H9 (cell line): ENCODE measurements around the gene ANO2. TPM values are rescaled to one million over a fixed set of nuclear protein-coding genes. Genes with fewer than 3 reads are reported as not detected.

Experiments
- DNase-seq: peaks from one replicate; pipeline ENCODE4 v3.0.0-alpha.2; 2017
- H2AFZ ChIP-seq: one replicate; pipeline ENCODE4 v1.6.1; 2013; ENCODE audit warnings: mild to moderate bottlenecking, low read length, control low read depth, moderate library complexity
- H2AK5ac ChIP-seq: 2 replicates; pipeline ENCODE4 v1.6.1; 2013; ENCODE audit warnings: low read length, control low read depth, mixed read lengths; ENCODE audit not compliant: insufficient read length
- H2BK120ac ChIP-seq: one replicate; pipeline ENCODE4 v1.6.1; 2013; ENCODE audit warnings: low read depth, mild to moderate bottlenecking, low read length, control low read depth, inconsistent platforms; ENCODE audit not compliant: poor library complexity, severe bottlenecking
- H2BK12ac ChIP-seq: 2 replicates; pipeline ENCODE4 v1.6.1; 2013; ENCODE audit warnings: low read length, control low read depth, mixed read lengths, low read depth; ENCODE audit not compliant: insufficient read length
- H2BK15ac ChIP-seq: 2 replicates; pipeline ENCODE4 v1.6.1; 2013; ENCODE audit warnings: low read depth, low read length, control low read depth
- H2BK20ac ChIP-seq: one replicate; pipeline ENCODE4 v1.6.1; 2013; ENCODE audit warnings: low read depth, mild to moderate bottlenecking, low read length, control low read depth, inconsistent platforms; ENCODE audit not compliant: poor library complexity, severe bottlenecking
- H2BK5ac ChIP-seq: 2 replicates; pipeline ENCODE4 v1.6.1; 2013; ENCODE audit warnings: low read length, control low read depth, mixed read lengths; ENCODE audit not compliant: insufficient read length
- H3K14ac ChIP-seq: 2 replicates; pipeline ENCODE4 v1.6.1; 2013; ENCODE audit warnings: low read length, control low read depth; ENCODE audit not compliant: insufficient read depth
- H3K18ac ChIP-seq: 2 replicates; pipeline ENCODE4 v1.6.1; 2013; ENCODE audit warnings: low read depth, mild to moderate bottlenecking, mixed read lengths, low read length, control low read depth; ENCODE audit not compliant: insufficient read length
- H3K23ac ChIP-seq: 2 replicates; pipeline ENCODE4 v1.6.1; 2013; ENCODE audit warnings: low read length, control low read depth, mixed read lengths, low read depth; ENCODE audit not compliant: insufficient read length
- H3K23me2 ChIP-seq: 2 replicates; pipeline ENCODE4 v1.6.1; 2013; ENCODE audit warnings: low read depth, mild to moderate bottlenecking, mixed read lengths, low read length, control low read depth; ENCODE audit not compliant: insufficient read length, poor library complexity, severe bottlenecking
- H3K27ac ChIP-seq: 2 replicates; pipeline ENCODE4 v1.5.1; 2013; ENCODE audit warnings: low read length, control low read depth, mixed read lengths, low read depth; ENCODE audit not compliant: insufficient read length
- H3K27me3 ChIP-seq: 2 replicates; pipeline ENCODE4 v1.6.1; 2013; ENCODE audit warnings: low read length, control low read depth, inconsistent platforms; ENCODE audit not compliant: insufficient read depth
- H3K4ac ChIP-seq: 2 replicates; pipeline ENCODE4 v1.6.1; 2013; ENCODE audit warnings: low read depth, mild to moderate bottlenecking, control low read depth, inconsistent platforms, low read length, moderate library complexity
- H3K4me1 ChIP-seq: 2 replicates; pipeline ENCODE4 v1.6.1; 2013; ENCODE audit warnings: low read length, control low read depth, inconsistent platforms; ENCODE audit not compliant: insufficient read depth
- H3K4me2 ChIP-seq: 2 replicates; pipeline ENCODE4 v1.6.1; 2013; ENCODE audit warnings: low read length, control low read depth, mixed read lengths; ENCODE audit not compliant: insufficient read length, insufficient read depth
- H3K56ac ChIP-seq: 2 replicates; pipeline ENCODE4 v1.6.1; 2013; ENCODE audit warnings: low read depth, mild to moderate bottlenecking, mixed read lengths, low read length, control low read depth; ENCODE audit not compliant: insufficient read length
- H3K79me1 ChIP-seq: 2 replicates; pipeline ENCODE4 v1.6.1; 2013; ENCODE audit warnings: low read depth, mild to moderate bottlenecking, moderate library complexity, low read length, control low read depth, inconsistent platforms; ENCODE audit not compliant: insufficient read depth, poor library complexity, severe bottlenecking
- H3K79me2 ChIP-seq: 2 replicates; pipeline ENCODE4 v1.6.1; 2013; ENCODE audit warnings: low read length, control low read depth, inconsistent platforms; ENCODE audit not compliant: insufficient read depth
- H3K9ac ChIP-seq: 2 replicates; pipeline ENCODE4 v1.6.1; 2013; ENCODE audit warnings: low read length, control low read depth, mixed read lengths; ENCODE audit not compliant: insufficient read length; ENCODE audit errors: extremely low read depth
- H3K9me3 ChIP-seq: one replicate; pipeline ENCODE4 v1.6.1; 2013; ENCODE audit warnings: low read depth, low read length, inconsistent platforms; ENCODE audit not compliant: control insufficient read depth
- H3T11ph ChIP-seq: one replicate; pipeline ENCODE4 v1.6.1; 2013; ENCODE audit warnings: mild to moderate bottlenecking, low read length, control low read depth, inconsistent platforms
- H4K20me1 ChIP-seq: one replicate; pipeline ENCODE4 v1.6.1; 2013; ENCODE audit not compliant: control insufficient read depth, insufficient read length, insufficient read depth
- H4K5ac ChIP-seq: 2 replicates; pipeline ENCODE4 v1.6.1; 2013; ENCODE audit warnings: low read depth, mild to moderate bottlenecking, mixed read lengths, low read length, control low read depth; ENCODE audit not compliant: insufficient read length
- H4K8ac ChIP-seq: replicated peaks from 2 replicates; pipeline ENCODE4 v1.6.1; 2013; ENCODE audit warnings: low read length, control low read depth, mixed read lengths, low read depth; ENCODE audit not compliant: insufficient read length
- H4K91ac ChIP-seq: 2 replicates; pipeline ENCODE4 v1.6.1; 2013; ENCODE audit warnings: low read depth, mild to moderate bottlenecking, moderate library complexity, mixed read lengths, low read length, control low read depth; ENCODE audit not compliant: insufficient read length
- H3K27ac Mint-ChIP-seq, 3 experiments: 2 replicates in 2 of 3; 3 replicates in 1 of 3; pipeline ENCODE4 v1.8.0; 2020 to 2021; ENCODE audit warnings: mixed read lengths in 3 of 3, mild to moderate bottlenecking in 1 of 3, moderate library complexity in 1 of 3
- H3K27me3 Mint-ChIP-seq: 2 replicates; pipeline ENCODE4 v1.8.0; 2021; ENCODE audit warnings: low read depth, mild to moderate bottlenecking, moderate library complexity, mixed read lengths
- H3K36me3 Mint-ChIP-seq, 3 experiments: 2 replicates in 2 of 3; 3 replicates in 1 of 3; pipeline ENCODE4 v1.8.0; 2020 to 2021; ENCODE audit warnings: low read depth in 3 of 3, mixed read lengths in 3 of 3; ENCODE audit not compliant: insufficient read depth in 1 of 3
- H3K4me1 Mint-ChIP-seq, 2 experiments: 2 replicates each; pipeline ENCODE4 v1.8.0; 2020; ENCODE audit warnings: mixed read lengths in 2 of 2
- H3K4me3 Mint-ChIP-seq, 2 experiments: 2 replicates in 1 of 2; 3 replicates in 1 of 2; pipeline ENCODE4 v1.8.0; 2020 to 2021; ENCODE audit warnings: mild to moderate bottlenecking in 2 of 2, mixed read lengths in 2 of 2, moderate library complexity in 1 of 2
- H3K9me3 Mint-ChIP-seq, 2 experiments: 2 replicates in 1 of 2; 3 replicates in 1 of 2; pipeline ENCODE4 v1.8.0; 2020; ENCODE audit warnings: mild to moderate bottlenecking in 2 of 2, mixed read lengths in 2 of 2, moderate library complexity in 1 of 2
- CTCF ChIP-seq: fragments of 200-600 bp; sonication (generic); conservative IDR thresholded peaks from 3 replicates; pipeline ENCODE4 v1.8.0; 2021; ENCODE audit warnings: antibody characterized with exemption, mild to moderate bottlenecking
- WGBS: extraction: QIAGEN DNeasy Blood & Tissue Kit; methylation state at CpG from one replicate; pipeline ENCODE4 v1.1.7; 2013; ENCODE audit warnings: missing lambda C conversion rate, low lambda C conversion rate, mixed read lengths; ENCODE audit not compliant: insufficient read length; ENCODE audit errors: extremely low coverage; 5-methylcytosine and 5-hydroxymethylcytosine counted together
- total RNA-seq: library from RNA; stranded (reverse); gene quantifications from 2 replicates; pipeline ENCODE4 v1.2.1, GENCODE V29; 2021

The ANO2 gene
- total RNA-seq, 1 experiment from 2014 or later, result 3.8 TPM

- Histone ChIP-seq H3T11ph (no peak overlapping the region), H3K4me2 (no peak overlapping the region), H3K4me1 (no peaks in the 10 kb centered on the region), H4K5ac (no peak overlapping the region), H3K56ac (no peak overlapping the region), H2BK12ac (no peak overlapping the region), H3K27ac (no peak overlapping the region), H4K91ac (no peak overlapping the region), H3K23me2 (no peaks in the 10 kb centered on the region), H2AFZ (no peak overlapping the region), H3K9ac (no peak overlapping the region), H2BK5ac (no peak overlapping the region), H3K9me3 (no peaks in the 10 kb centered on the region), H3K79me1 (no peaks in the 10 kb centered on the region), H2BK20ac (no peak overlapping the region), H2AK5ac (no peak overlapping the region), H3K14ac (no peak overlapping the region), H4K20me1 (no peaks in the 10 kb centered on the region), H3K79me2 (no peaks in the 10 kb centered on the region), H3K18ac (no peak overlapping the region), H2BK15ac (no peak overlapping the region), H3K23ac (no peak overlapping the region), H3K27me3 (no peaks in the 10 kb centered on the region), H4K8ac (no peak overlapping the region), H3K4ac (no peak overlapping the region), H2BK120ac (no peak overlapping the region)
- Mint-ChIP-seq H3K27me3 (peaks cover 2% of the 10 kb centered on the region; the same call in 1 of the 2 replicates), H3K9me3 (no peaks in the 10 kb centered on the region; a peak in 2 of 5 replicates), H3K27ac (no peak overlapping the region), H3K4me1 (peaks cover 12 to 20% of the 10 kb centered on the region in 2 experiments), H3K36me3 (no peaks in the 10 kb centered on the region; a peak in 1 of 7 replicates), H3K4me3 (no peak overlapping the region)
- DNase-seq, result no peak
- WGBS, result no CpG with 5 or more reads among the region's 3 CpGs
- TF ChIP-seq CTCF, result no peak
Observed at GRCh38 chr12:5577211-5577612, 367.8 kb downstream of the ANO2 start.
